LNCAP (cell line): Measurements from ENCODE around the gene IMMT.

Experiments
- TF ChIP-seq, protein P1 (sequence below): fragments of 450-650 bp; IDR thresholded peaks from 2 replicates; pipeline ENCODE4 v1.5.1; 2017; ENCODE audit warnings: mild to moderate bottlenecking

Gene IMMT

DNA sequence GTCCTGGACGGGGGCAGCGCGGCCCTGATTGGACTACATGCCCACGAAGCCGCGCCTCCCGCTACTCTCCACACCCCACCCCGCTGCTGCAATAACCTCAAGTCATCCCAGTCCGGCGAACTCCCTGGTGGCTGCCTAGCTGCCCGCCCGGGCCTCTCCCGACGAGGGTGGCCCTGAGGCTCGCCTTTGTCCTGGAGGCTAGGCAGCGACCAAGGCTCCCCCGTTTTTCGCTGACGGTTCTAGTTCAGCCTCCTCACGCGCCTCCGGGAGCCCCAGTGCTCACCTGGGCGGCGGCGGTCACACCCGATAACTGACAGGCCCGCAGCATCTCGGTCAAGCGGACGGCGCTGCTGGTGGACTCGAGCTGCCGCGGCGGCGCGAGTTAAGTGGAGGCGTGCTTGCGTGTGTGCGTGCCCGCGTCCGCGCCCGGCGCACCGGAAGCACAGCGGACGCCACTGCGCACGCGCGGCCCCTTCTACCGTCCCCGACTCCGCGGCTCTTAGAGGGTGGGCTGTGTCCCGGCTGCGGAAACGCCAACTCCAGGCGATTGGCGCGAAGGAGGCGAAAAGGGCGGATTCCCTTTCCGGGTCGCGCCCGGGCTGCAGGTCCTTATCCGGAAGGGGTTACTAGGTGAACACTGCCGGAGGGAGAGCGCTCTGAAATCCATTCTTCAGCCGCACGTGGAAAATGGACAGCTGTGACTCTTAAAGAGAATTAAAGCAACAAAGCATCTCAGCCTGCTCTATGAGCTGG, at the start of gene IMMT:
IMMT (minus strand) TSS at position 408 of the 753 bp plus-strand sequence; CDS start at position 328, 80 bp downstream.
- TF ChIP-seq, protein P1, sequence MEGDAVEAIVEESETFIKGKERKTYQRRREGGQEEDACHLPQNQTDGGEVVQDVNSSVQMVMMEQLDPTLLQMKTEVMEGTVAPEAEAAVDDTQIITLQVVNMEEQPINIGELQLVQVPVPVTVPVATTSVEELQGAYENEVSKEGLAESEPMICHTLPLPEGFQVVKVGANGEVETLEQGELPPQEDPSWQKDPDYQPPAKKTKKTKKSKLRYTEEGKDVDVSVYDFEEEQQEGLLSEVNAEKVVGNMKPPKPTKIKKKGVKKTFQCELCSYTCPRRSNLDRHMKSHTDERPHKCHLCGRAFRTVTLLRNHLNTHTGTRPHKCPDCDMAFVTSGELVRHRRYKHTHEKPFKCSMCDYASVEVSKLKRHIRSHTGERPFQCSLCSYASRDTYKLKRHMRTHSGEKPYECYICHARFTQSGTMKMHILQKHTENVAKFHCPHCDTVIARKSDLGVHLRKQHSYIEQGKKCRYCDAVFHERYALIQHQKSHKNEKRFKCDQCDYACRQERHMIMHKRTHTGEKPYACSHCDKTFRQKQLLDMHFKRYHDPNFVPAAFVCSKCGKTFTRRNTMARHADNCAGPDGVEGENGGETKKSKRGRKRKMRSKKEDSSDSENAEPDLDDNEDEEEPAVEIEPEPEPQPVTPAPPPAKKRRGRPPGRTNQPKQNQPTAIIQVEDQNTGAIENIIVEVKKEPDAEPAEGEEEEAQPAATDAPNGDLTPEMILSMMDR: no peak

DNA sequence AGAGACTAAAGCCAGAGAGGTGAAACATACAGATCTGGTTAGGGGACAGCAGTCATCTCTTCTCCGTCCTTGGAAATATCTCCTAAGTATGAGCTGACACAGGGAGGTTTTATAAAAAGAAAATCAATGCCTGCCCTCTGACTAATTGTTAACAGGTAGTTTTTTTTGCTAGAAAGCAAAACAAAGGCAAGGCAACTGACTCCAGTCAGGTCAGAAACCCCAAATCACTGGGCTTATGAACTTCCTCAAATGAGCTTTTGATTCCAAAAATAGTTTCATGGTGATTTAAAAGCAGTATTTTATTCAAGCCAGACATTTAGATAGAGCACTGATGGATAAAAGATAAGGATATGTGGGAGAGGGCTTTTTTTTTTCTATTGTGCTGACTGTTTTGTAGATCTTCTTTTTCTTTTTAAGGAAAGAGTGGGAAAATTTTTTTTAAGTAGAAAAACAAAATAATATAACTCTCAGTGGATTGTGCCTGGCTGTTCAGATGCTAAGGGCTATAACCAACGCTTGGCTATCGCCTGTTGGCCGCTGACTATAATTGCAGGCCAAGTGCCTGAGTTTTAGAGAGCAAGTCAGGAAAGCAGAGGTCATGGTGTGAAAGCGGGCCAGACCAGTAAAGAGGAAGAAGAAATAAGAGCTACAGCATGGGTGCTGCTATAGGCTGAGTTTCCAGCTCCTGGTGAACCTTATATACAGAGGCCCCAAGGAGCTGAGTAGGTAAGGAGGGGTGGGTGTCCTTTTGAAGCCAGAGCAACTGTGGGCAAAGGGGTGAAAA, 48.9 kb upstream of the IMMT start:
- TF ChIP-seq, protein P1: no peak

DNA sequence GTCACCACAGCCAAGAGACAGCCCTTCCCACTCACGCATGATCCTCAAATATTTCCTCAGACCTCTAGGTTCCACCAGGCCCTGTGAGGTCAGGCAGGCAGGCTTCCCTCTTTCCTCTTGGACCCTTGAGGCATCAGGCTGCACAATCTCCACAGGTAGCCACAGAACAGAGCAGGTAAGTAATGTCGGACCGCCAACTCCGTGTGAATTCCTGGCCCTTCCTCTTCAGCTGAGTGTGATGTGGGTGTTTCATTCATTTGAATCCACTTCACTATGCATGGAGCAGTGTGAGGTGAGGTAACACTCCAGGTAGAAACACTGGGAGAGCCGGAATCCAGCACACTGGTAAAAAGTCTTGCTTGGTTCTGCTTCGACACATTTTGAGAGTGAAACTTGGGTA, 48.0 kb upstream of the IMMT start:
- TF ChIP-seq, protein P1: no peak

DNA sequence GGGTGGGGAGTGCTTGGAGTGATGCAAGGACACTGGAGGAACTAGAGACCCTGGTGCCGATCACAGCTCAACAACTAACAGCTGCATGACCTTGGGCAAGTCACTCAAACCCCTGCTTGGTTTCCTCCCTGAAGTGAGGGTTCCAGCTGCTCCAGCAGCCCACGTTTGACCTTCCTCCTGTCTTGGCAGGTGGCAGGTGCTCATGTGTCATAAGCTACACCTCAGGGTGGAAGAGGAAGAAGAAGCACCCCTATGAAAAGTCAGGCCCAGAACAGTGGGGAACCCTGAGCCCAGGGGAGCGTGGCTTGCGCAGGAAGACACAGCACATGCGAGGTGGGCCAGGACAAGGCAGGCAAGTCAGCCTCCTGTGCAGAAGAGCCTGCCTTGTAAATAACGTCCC, 46.3 kb upstream of the IMMT start:
- TF ChIP-seq, protein P1: no peak

DNA sequence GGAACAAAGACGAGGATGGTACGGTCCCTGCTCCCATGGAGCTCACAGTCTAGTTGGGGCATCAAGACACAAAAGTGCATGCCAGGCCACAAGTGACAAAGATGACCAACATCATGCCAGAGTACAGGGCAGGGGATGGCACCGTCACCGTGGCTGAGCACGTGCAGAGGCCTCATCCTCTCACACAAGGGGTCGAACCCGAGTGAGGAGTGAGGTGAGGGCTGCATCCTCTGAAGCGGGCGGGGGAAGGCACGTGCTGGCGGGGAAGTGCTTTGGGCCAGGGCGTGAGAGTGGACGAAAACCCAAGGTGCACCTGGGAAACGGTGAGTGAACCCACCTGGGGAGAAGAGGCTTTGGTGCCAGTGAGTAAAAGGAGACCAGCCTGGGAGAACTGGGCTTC, 45.0 kb upstream of the IMMT start:
- TF ChIP-seq, protein P1: no peak

DNA sequence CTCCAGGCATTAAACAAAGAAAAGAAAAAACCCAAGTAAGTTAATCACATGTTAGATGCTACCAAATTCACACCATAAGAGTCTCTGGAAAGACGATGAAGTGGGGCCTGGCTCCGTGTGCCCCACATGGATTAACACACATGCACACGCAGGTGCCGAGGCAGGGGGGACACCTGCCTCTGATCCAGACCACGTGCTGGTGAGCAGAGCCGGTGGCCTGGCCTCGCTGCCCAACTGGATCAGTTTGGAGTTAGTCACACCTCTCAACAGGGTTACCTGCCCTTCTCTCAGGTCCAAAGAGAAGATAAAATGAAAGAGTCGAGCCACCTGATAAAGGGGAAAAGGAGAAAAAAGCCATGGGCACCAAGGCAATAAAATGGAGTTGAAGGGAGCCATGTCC, 44.5 kb upstream of the IMMT start:
- TF ChIP-seq, protein P1: no peak

DNA sequence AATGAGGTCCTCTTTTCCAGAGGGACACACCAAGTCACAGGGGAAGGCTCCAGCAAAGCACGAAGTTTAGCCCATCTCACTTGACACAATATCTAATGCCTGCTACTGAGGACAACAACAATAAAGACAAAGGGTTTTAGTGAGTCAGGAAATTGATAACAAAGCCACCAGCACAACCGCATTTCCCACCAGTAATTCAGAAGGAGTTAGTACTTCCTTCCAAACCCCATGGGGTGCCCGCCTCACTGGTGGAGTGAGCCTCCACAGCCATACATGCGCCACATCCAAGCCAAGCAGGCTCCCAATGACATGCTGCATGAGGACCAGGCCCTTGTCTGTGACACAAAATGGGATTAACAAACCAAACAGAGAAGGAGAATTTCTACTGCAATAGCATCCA, 44.1 kb upstream of the IMMT start:
- TF ChIP-seq, protein P1: no peak
